ENCODE results near the gene CD40LG. TPM values are rescaled to one million over a fixed set of nuclear protein-coding genes. Genes with fewer than 3 reads are reported as not detected.

Gene CD40LG
- total RNA-seq, 1 donor from 2014 or later, result not detected

DNA sequence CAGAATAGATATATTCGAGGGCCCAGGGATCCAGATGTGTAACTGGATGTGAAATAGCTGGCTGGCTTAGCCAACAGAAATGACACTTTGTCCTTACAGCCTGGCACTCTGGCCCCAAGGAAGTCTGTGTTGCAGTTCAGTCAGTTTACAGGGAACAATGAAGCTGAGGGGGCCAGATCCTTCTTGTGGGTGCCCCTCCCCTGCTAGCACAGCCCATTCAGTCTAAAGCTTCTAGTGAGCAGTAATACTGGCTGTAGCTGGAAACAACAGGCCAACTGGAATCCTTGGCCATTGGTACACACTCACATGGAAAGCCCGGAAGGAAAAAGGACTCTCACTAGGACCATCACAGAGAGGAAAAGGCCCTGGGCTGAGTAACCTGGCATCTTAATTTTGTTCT, 22.7 kb upstream of the CD40LG start:
- no peak for DNase-seq (ENCODE audit: low read depth)
- Histone ChIP-seq H3K27me3 (ENCODE audit: control insufficient read depth, insufficient read depth, low read length) (no peaks in the 10 kb centered on the region), H3K36me3 (ENCODE audit: control insufficient read depth, insufficient read depth, low read length) (no peaks in the 10 kb centered on the region), H3K4me3 (ENCODE audit: low read depth, low read length) (no peak overlapping the region)
- no peak for TF ChIP-seq CTCF (IDR thresholded peaks at IDR 0.05; ENCODE audit: insufficient read depth, low read length, poor library complexity, severe bottlenecking)

GRCh38 chrX:136626237-136626636, 21.7 kb upstream of the CD40LG start:
- TF ChIP-seq CTCF (IDR thresholded peaks at IDR 0.05; ENCODE audit: insufficient read depth, low read length, poor library complexity, severe bottlenecking), result no peak
- no peaks in the 10 kb centered on the region for H3K36me3 ChIP-seq (ENCODE audit: control insufficient read depth, insufficient read depth, low read length)
- no peak overlapping the region for H3K4me3 ChIP-seq (ENCODE audit: low read depth, low read length)
- H3K27me3 ChIP-seq (ENCODE audit: control insufficient read depth, insufficient read depth, low read length), result no peaks in the 10 kb centered on the region
- no peak for DNase-seq (ENCODE audit: low read depth)

GRCh38 chrX:136626891-136627290, 21.1 kb upstream of the CD40LG start:
- H3K27me3 ChIP-seq (ENCODE audit: control insufficient read depth, insufficient read depth, low read length), result no peaks in the 10 kb centered on the region
- no peak for TF ChIP-seq CTCF (IDR thresholded peaks at IDR 0.05; ENCODE audit: insufficient read depth, low read length, poor library complexity, severe bottlenecking)
- H3K36me3 ChIP-seq (ENCODE audit: control insufficient read depth, insufficient read depth, low read length), result no peaks in the 10 kb centered on the region
- DNase-seq (ENCODE audit: low read depth), result no peak
- H3K4me3 ChIP-seq (ENCODE audit: low read depth, low read length), result no peak overlapping the region

DNA sequence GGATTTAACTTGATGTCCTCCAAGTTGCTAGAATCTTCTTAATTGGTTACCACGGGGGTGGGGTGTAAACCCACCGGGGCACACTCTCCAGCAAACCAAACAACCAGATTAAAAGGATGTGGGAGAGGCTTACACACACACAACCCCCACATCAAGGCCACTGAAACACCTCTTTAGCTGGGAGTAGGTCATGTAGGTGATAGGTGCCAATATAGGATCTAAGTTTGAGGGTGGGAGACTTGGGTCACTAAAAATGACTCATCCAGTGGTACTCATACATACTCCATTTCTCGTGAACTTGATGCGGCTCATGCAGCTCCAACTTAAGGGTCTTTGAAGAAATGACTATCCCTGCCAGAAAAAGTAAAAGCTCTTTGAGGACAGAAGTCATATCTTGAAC, 20.5 kb upstream of the CD40LG start:
- H3K4me3 ChIP-seq (ENCODE audit: low read depth, low read length), result no peak overlapping the region
- TF ChIP-seq CTCF (IDR thresholded peaks at IDR 0.05; ENCODE audit: insufficient read depth, low read length, poor library complexity, severe bottlenecking), result no peak
- H3K27me3 ChIP-seq (ENCODE audit: control insufficient read depth, insufficient read depth, low read length), result no peaks in the 10 kb centered on the region
- no peaks in the 10 kb centered on the region for H3K36me3 ChIP-seq (ENCODE audit: control insufficient read depth, insufficient read depth, low read length)
- DNase-seq (ENCODE audit: low read depth), result no peak

- no peak for DNase-seq (ENCODE audit: low read depth)
- no peak for TF ChIP-seq CTCF (IDR thresholded peaks at IDR 0.05; ENCODE audit: insufficient read depth, low read length, poor library complexity, severe bottlenecking)
- H3K36me3 ChIP-seq (ENCODE audit: control insufficient read depth, insufficient read depth, low read length), result no peaks in the 10 kb centered on the region
- H3K4me3 ChIP-seq (ENCODE audit: low read depth, low read length), result no peak overlapping the region
- H3K27me3 ChIP-seq (ENCODE audit: control insufficient read depth, insufficient read depth, low read length), result no peaks in the 10 kb centered on the region
These were observed 18.7 kb upstream of the CD40LG start for GRCh38 chrX:136629084-136629750.

DNA sequence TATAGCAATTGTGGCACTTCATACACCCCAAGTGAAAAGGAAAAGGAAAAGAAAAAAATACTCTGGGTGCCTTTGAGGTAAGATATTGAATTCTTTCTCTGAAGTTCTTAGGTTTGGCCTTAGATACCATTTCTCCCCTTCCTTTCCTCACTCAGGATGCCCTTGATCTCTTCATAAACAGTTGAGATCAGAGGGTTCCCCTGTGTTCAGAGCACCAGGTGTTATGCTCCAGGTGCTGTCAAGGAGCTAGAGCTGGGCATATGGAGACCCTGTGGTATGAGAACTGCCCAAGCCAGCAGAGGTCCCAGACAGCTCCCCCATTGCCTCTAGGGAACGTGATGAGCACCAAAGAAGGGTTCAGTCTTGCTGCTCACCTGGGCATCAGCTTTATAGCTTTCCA, 17.1 kb upstream of the CD40LG start:
- H3K4me3 ChIP-seq (ENCODE audit: low read depth, low read length), result no peak overlapping the region
- H3K36me3 ChIP-seq (ENCODE audit: control insufficient read depth, insufficient read depth, low read length), result no peaks in the 10 kb centered on the region
- DNase-seq (ENCODE audit: low read depth), result no peak
- no peak for TF ChIP-seq CTCF (IDR thresholded peaks at IDR 0.05; ENCODE audit: insufficient read depth, low read length, poor library complexity, severe bottlenecking)
- H3K27me3 ChIP-seq (ENCODE audit: control insufficient read depth, insufficient read depth, low read length), result no peaks in the 10 kb centered on the region
